Endodermal cell (in vitro differentiated cells): ENCODE data around the gene IL12B. TPM values are rescaled to one million over a fixed set of nuclear protein-coding genes. Genes with fewer than 3 reads are reported as not detected.

ENCODE experiments used
- DNase-seq: peaks from one replicate; pipeline ENCODE4 v3.0.0-alpha.2; 2017
- H3K27ac ChIP-seq: 2 replicates; pipeline ENCODE4 v1.5.1; 2013; ENCODE audit warnings: mild to moderate bottlenecking, low read depth, low read length, moderate library complexity
- H3K27me3 ChIP-seq: 2 replicates; pipeline ENCODE4 v1.6.1; 2013; ENCODE audit warnings: mild to moderate bottlenecking, low read length, moderate library complexity; ENCODE audit not compliant: insufficient read depth, control insufficient read depth, poor library complexity, severe bottlenecking
- H3K36me3 ChIP-seq: 2 replicates; pipeline ENCODE4 v1.7.0; 2013; ENCODE audit warnings: mild to moderate bottlenecking, low read length, moderate library complexity; ENCODE audit not compliant: control insufficient read depth, insufficient read depth
- H3K4me1 ChIP-seq: one replicate; pipeline ENCODE4 v1.7.0; 2013; ENCODE audit warnings: low read length; ENCODE audit not compliant: control insufficient read depth, insufficient read depth
- H3K4me3 ChIP-seq: 2 replicates; pipeline ENCODE4 v1.5.1; 2013; ENCODE audit warnings: mild to moderate bottlenecking, low read length, moderate library complexity
- H3K9ac ChIP-seq: 2 replicates; pipeline ENCODE4 v1.6.1; 2013; ENCODE audit warnings: mild to moderate bottlenecking, low read length, moderate library complexity; ENCODE audit not compliant: poor library complexity, severe bottlenecking; ENCODE audit errors: extremely low read depth
- H3K9me3 ChIP-seq: 2 replicates; pipeline ENCODE4 v1.6.1; 2013; ENCODE audit warnings: mild to moderate bottlenecking, low read length, moderate library complexity; ENCODE audit not compliant: control insufficient read depth
- H3K27ac Mint-ChIP-seq: 2 replicates; pipeline ENCODE4 v1.8.0; 2020; ENCODE audit warnings: mixed read lengths
- H3K27me3 Mint-ChIP-seq: 2 replicates; pipeline ENCODE4 v1.8.0; 2021; ENCODE audit warnings: mild to moderate bottlenecking, mixed read lengths; ENCODE audit not compliant: insufficient read depth
- H3K36me3 Mint-ChIP-seq: 2 replicates; pipeline ENCODE4 v1.8.0; 2020; ENCODE audit warnings: low read depth, mixed read lengths
- H3K4me1 Mint-ChIP-seq: 2 replicates; pipeline ENCODE4 v1.8.0; 2020; ENCODE audit warnings: mixed read lengths
- H3K4me3 Mint-ChIP-seq: 2 replicates; pipeline ENCODE4 v1.8.0; 2020; ENCODE audit warnings: mild to moderate bottlenecking, moderate library complexity, mixed read lengths
- H3K9me3 Mint-ChIP-seq: 2 replicates; pipeline ENCODE4 v1.8.0; 2020; ENCODE audit warnings: mild to moderate bottlenecking, mixed read lengths
- WGBS, 2 experiments: methylation state at CpG; one replicate each; pipeline versions ENCODE4 v1.1.5 to v1.1.7; 2013; ENCODE audit warnings: missing lambda C conversion rate in 2 of 2, mixed read lengths in 1 of 2; ENCODE audit not compliant: insufficient coverage in 1 of 2, insufficient read length in 1 of 2; 5-methylcytosine and 5-hydroxymethylcytosine counted together
- total RNA-seq, 2 donors: library from RNA; stranded (reverse); fragmentation: NEBNext Ultra II Directional in 1 of 2; extraction: Animal tissue kit (Norgen Biotek cat#: 25700) in 1 of 2; gene quantifications; 2 replicates in 1 of 2; 3 replicates in 1 of 2; pipeline ENCODE4 v1.2.1, GENCODE V29; 2021
- TF ChIP-seq, protein P1 (sequence below): fragments of 200-600 bp; sonication (generic); conservative IDR thresholded peaks from 2 replicates; pipeline ENCODE4 v1.5.0; 2021; ENCODE audit warnings: antibody characterized with exemption, mild to moderate bottlenecking

IL12B gene
- total RNA-seq, 2 donors from 2014 or later: not detected

DNA sequence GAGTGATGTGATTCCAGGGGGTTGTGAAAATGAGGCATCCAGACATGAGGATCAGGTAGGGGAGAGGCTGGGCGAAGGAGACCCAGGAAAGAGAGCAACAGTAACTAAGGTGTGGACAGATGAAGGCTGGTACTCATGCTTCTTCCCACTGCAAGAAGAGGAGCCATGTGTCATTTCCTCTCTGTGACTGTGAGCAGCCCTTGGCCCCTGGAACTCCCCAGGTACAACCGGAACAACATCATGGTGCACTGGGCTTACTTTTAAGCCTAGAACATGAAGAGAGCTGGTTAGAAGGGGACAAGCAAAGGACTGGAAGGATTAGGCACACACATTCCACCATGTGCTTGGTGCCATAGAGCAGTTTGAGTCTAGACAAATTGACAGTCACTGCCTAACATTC lies 10.9 kb upstream of the IL12B start:
- H3K27me3 Mint-ChIP-seq: peaks cover 16% of the 10 kb centered on the region
- H3K4me1 Mint-ChIP-seq: no peaks in the 10 kb centered on the region
- TF ChIP-seq, protein P1, sequence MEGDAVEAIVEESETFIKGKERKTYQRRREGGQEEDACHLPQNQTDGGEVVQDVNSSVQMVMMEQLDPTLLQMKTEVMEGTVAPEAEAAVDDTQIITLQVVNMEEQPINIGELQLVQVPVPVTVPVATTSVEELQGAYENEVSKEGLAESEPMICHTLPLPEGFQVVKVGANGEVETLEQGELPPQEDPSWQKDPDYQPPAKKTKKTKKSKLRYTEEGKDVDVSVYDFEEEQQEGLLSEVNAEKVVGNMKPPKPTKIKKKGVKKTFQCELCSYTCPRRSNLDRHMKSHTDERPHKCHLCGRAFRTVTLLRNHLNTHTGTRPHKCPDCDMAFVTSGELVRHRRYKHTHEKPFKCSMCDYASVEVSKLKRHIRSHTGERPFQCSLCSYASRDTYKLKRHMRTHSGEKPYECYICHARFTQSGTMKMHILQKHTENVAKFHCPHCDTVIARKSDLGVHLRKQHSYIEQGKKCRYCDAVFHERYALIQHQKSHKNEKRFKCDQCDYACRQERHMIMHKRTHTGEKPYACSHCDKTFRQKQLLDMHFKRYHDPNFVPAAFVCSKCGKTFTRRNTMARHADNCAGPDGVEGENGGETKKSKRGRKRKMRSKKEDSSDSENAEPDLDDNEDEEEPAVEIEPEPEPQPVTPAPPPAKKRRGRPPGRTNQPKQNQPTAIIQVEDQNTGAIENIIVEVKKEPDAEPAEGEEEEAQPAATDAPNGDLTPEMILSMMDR: no peak
- no peak overlapping the region for H3K9ac ChIP-seq
- H3K27ac Mint-ChIP-seq: no peak overlapping the region
- peaks cover 3% of the 10 kb centered on the region for H3K36me3 Mint-ChIP-seq
- peaks cover 20% of the 10 kb centered on the region for H3K9me3 ChIP-seq
- peaks cover 24% of the 10 kb centered on the region for H3K9me3 Mint-ChIP-seq
- no peaks in the 10 kb centered on the region for H3K27me3 ChIP-seq
- no peak for DNase-seq
- H3K4me3 Mint-ChIP-seq: no peak overlapping the region
- H3K4me1 ChIP-seq: no peaks in the 10 kb centered on the region
- no peaks in the 10 kb centered on the region for H3K36me3 ChIP-seq
- WGBS, 2 experiments: 95% methylated on average over 2 of the region's 2 CpGs
- H3K27ac ChIP-seq: no peak overlapping the region
- no peak overlapping the region for H3K4me3 ChIP-seq

DNA sequence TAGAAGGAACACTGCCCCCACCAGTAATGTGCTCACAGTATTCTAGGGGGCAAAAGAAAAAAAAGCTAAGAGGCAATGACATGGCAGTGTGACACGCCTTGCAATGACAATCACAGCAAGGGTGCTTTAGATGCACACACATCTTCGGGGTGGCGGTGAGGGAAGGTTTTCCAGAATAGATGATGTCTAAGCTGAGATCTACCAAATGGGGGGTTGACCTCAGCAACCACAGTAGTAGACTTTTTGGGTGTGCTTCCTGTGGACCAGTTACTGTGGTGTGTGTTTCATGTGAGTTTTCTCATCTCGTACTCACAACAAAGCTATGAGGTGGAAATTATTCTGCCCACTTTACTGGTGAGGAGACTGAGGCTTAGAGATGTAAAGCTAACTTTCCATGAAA lies 10.2 kb upstream of the IL12B start:
- WGBS, 2 experiments: 96% methylated on average over 3 to 4 of the region's 4 CpGs
- DNase-seq: no peak
- H3K36me3 ChIP-seq: no peaks in the 10 kb centered on the region
- peaks cover 3% of the 10 kb centered on the region for H3K36me3 Mint-ChIP-seq
- H3K27ac Mint-ChIP-seq: no peak overlapping the region
- peaks cover 22% of the 10 kb centered on the region for H3K9me3 Mint-ChIP-seq
- peaks cover 14% of the 10 kb centered on the region for H3K9me3 ChIP-seq
- TF ChIP-seq, protein P1: no peak
- H3K9ac ChIP-seq: no peak overlapping the region
- H3K27me3 ChIP-seq: no peaks in the 10 kb centered on the region
- H3K4me3 Mint-ChIP-seq: no peak overlapping the region
- H3K4me3 ChIP-seq: no peak overlapping the region
- H3K27me3 Mint-ChIP-seq: peaks cover 16% of the 10 kb centered on the region
- H3K4me1 ChIP-seq: no peaks in the 10 kb centered on the region
- no peaks in the 10 kb centered on the region for H3K4me1 Mint-ChIP-seq
- no peak overlapping the region for H3K27ac ChIP-seq

DNA sequence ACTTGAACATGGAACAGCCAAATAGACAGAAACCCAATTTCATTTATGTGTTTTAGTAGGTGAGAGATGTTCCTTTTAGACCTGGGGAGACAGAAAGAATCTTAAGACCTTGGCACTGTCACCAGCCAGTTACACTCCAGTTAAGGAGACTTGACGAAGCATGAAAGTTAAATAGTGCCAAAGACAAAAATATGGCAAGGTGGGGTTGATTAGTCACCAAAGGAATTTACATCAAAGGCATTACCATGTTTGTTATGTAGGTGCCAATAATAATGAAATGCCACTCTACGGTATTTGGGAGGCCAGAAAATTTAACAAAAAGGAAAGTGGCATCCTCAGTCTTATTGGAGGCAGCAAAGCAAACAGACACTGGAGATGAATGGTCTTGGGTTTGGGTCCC lies 9.2 kb upstream of the IL12B start:
- H3K27me3 Mint-ChIP-seq: peaks cover 15% of the 10 kb centered on the region
- no peak overlapping the region for H3K4me3 Mint-ChIP-seq
- Histone ChIP-seq H3K4me3 (no peak overlapping the region), H3K27me3 (no peaks in the 10 kb centered on the region), H3K9ac (no peak overlapping the region), H3K27ac (no peak overlapping the region), H3K9me3 (peaks cover 6% of the 10 kb centered on the region), H3K4me1 (no peaks in the 10 kb centered on the region), H3K36me3 (no peaks in the 10 kb centered on the region)
- TF ChIP-seq, protein P1: no peak
- no peak for DNase-seq
- H3K27ac Mint-ChIP-seq: no peak overlapping the region
- peaks cover 3% of the 10 kb centered on the region for H3K36me3 Mint-ChIP-seq
- no peaks in the 10 kb centered on the region for H3K4me1 Mint-ChIP-seq
- 86 to 94% methylated on average over 2 of the region's 2 CpGs for WGBS, 2 experiments
- peaks cover 14% of the 10 kb centered on the region for H3K9me3 Mint-ChIP-seq
